ENCODE results near the gene FRS3. TPM values are rescaled to one million over a fixed set of nuclear protein-coding genes. Genes with fewer than 3 reads are reported as not detected.

Gene FRS3
- total and polyA plus RNA-seq, 2 experiments from 2014 or later, result 1.3 to 3.3 TPM

- no peak for TF ChIP-seq JUNB (IDR thresholded peaks at IDR 0.05; ENCODE audit: unreplicated experiment)
- no peak for TF ChIP-seq CTCF (conservative IDR thresholded peaks at IDR 0.05; ENCODE audit: low read depth in 2 of 2)
- TF ChIP-seq EZH2phosphoT487 (IDR thresholded peaks at IDR 0.05; ENCODE audit: unreplicated experiment), result no peak
- no peak for TF ChIP-seq NANOG (IDR thresholded peaks at IDR 0.05; ENCODE audit: borderline replicate concordance)
- TF ChIP-seq ETS1 (IDR thresholded peaks at IDR 0.05), result no peak
- TF ChIP-seq ZNF331 (CRISPR knock-in tag; IDR thresholded peaks at IDR 0.05; ENCODE audit: low read depth), result no peak
- no peak for TF ChIP-seq EZH2 (IDR thresholded peaks at IDR 0.05; ENCODE audit: low read depth, unreplicated experiment)
Measured at GRCh38 chr6:41732149-41732548, 47.6 kb downstream of the FRS3 start (continued).

- Mint-ChIP-seq H3K27ac (no peak overlapping the region), H3K36me3 (ENCODE audit: low read depth) (no peaks in the 10 kb centered on the region), H3K27me3 (ENCODE audit: insufficient read depth, low read depth, poor library complexity) (peaks cover 24% of the 10 kb centered on the region), H3K4me1 (peaks cover 54% of the 10 kb centered on the region), H3K4me3 (no peak overlapping the region; the same call in 2 of the 3 replicates), H3K9me3 (no peaks in the 10 kb centered on the region)
- Histone ChIP-seq H3K4me2 (no peak overlapping the region), H3K79me2 (replicated peaks; ENCODE audit: insufficient read depth) (no peaks in the 10 kb centered on the region), H4K20me1 (replicated peaks; ENCODE audit: insufficient read depth) (no peaks in the 10 kb centered on the region), H3K27me3 (ENCODE audit: insufficient read depth) (peaks cover 18% of the 10 kb centered on the region), H3K27ac (ENCODE audit: low read depth) (no peak overlapping the region), H3F3A (replicated peaks; ENCODE audit: low read depth) (peaks cover 14% of the 10 kb centered on the region), H2AFZ (no peak overlapping the region), H3K4me3 (no peak overlapping the region), H3K9me2 (ENCODE audit: insufficient read depth) (no peaks in the 10 kb centered on the region), H3K4me1 (ENCODE audit: insufficient read depth) (peaks cover 32% of the 10 kb centered on the region), H3K36me3 (ENCODE audit: insufficient read depth) (no peaks in the 10 kb centered on the region)
- ATAC-seq (no peak), DNase-seq (ENCODE audit: low spot score) (no peak)
- TF ChIP-seq POLR2AphosphoS5 (IDR thresholded peaks at IDR 0.05; ENCODE audit: low read depth), result no peak
- no peak for TF ChIP-seq ZNF114 (CRISPR knock-in tag; IDR thresholded peaks at IDR 0.05)
- no peak for TF ChIP-seq ZNF331 (CRISPR knock-in tag; IDR thresholded peaks at IDR 0.05; ENCODE audit: low read depth)
- TF ChIP-seq STAT1 (IDR thresholded peaks at IDR 0.05; ENCODE audit: unreplicated experiment), result no peak
- TF ChIP-seq, protein P1, sequence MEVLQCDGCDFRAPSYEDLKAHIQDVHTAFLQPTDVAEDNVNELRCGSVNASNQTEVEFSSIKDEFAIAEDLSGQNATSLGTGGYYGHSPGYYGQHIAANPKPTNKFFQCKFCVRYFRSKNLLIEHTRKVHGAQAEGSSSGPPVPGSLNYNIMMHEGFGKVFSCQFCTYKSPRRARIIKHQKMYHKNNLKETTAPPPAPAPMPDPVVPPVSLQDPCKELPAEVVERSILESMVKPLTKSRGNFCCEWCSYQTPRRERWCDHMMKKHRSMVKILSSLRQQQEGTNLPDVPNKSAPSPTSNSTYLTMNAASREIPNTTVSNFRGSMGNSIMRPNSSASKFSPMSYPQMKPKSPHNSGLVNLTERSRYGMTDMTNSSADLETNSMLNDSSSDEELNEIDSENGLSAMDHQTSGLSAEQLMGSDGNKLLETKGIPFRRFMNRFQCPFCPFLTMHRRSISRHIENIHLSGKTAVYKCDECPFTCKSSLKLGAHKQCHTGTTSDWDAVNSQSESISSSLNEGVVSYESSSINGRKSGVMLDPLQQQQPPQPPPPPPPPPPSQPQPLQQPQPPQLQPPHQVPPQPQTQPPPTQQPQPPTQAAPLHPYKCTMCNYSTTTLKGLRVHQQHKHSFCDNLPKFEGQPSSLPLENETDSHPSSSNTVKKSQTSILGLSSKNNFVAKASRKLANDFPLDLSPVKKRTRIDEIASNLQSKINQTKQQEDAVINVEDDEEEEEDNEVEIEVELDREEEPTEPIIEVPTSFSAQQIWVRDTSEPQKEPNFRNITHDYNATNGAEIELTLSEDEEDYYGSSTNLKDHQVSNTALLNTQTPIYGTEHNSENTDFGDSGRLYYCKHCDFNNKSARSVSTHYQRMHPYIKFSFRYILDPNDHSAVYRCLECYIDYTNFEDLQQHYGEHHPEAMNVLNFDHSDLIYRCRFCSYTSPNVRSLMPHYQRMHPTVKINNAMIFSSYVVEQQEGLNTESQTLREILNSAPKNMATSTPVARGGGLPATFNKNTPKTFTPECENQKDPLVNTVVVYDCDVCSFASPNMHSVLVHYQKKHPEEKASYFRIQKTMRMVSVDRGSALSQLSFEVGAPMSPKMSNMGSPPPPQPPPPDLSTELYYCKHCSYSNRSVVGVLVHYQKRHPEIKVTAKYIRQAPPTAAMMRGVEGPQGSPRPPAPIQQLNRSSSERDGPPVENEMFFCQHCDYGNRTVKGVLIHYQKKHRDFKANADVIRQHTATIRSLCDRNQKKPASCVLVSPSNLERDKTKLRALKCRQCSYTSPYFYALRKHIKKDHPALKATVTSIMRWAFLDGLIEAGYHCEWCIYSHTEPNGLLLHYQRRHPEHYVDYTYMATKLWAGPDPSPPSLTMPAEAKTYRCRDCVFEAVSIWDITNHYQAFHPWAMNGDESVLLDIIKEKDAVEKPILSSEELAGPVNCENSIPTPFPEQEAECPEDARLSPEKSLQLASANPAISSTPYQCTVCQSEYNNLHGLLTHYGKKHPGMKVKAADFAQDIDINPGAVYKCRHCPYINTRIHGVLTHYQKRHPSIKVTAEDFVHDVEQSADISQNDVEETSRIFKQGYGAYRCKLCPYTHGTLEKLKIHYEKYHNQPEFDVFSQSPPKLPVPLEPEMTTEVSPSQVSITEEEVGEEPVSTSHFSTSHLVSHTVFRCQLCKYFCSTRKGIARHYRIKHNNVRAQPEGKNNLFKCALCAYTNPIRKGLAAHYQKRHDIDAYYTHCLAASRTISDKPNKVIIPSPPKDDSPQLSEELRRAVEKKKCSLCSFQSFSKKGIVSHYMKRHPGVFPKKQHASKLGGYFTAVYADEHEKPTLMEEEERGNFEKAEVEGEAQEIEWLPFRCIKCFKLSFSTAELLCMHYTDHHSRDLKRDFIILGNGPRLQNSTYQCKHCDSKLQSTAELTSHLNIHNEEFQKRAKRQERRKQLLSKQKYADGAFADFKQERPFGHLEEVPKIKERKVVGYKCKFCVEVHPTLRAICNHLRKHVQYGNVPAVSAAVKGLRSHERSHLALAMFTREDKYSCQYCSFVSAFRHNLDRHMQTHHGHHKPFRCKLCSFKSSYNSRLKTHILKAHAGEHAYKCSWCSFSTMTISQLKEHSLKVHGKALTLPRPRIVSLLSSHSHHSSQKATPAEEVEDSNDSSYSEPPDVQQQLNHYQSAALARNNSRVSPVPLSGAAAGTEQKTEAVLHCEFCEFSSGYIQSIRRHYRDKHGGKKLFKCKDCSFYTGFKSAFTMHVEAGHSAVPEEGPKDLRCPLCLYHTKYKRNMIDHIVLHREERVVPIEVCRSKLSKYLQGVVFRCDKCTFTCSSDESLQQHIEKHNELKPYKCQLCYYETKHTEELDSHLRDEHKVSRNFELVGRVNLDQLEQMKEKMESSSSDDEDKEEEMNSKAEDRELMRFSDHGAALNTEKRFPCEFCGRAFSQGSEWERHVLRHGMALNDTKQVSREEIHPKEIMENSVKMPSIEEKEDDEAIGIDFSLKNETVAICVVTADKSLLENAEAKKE (CRISPR knock-in tag; IDR thresholded peaks at IDR 0.05), result no peak
- TF ChIP-seq CREB1 (CRISPR knock-in tag; IDR thresholded peaks at IDR 0.05; ENCODE audit: low read depth), result no peak
- TF ChIP-seq EZH2phosphoT487 (IDR thresholded peaks at IDR 0.05; ENCODE audit: unreplicated experiment), result no peak
- no peak for TF ChIP-seq REST (IDR thresholded peaks at IDR 0.05; ENCODE audit: unreplicated experiment)
- no peak for TF ChIP-seq EZH2 (IDR thresholded peaks at IDR 0.05; ENCODE audit: low read depth, unreplicated experiment)
- TF ChIP-seq NANOG (IDR thresholded peaks at IDR 0.05; ENCODE audit: borderline replicate concordance), result no peak
Measured at GRCh38 chr6:41731561-41732086, 48.1 kb downstream of the FRS3 start.

Data from GM23338 (cell line).